Endothelial cell of umbilical vein (primary cell): ENCODE measurements around the gene LRG1. TPM values are rescaled to one million over a fixed set of nuclear protein-coding genes. Genes with fewer than 3 reads are reported as not detected.

Experiments used
- BruUV-seq: library from RNA; stranded (reverse); fragments of 400-500 nt; replicated peaks from 2 replicates; lab custom pipeline; 2021; lab: Mats Ljungman, UMichigan
- CTCF ChIA-PET: fragments of 300-600, 350-600 bp; sonication (Branson Sonifier 250); formaldehyde crosslinking; loops from one replicate; lab custom pipeline; 2021; ENCODE audit warnings: antibody characterized with exemption, inconsistent platforms; lab: Charles Lee
- POLR2A ChIA-PET: fragments of 300-600, 350-600 bp; sonication (Branson Sonifier 250); formaldehyde crosslinking; loops from one replicate; lab custom pipeline; 2021; ENCODE audit warnings: antibody characterized with exemption, inconsistent platforms; lab: Charles Lee
- DNase-seq: peaks from one replicate; pipeline ENCODE4 v3.0.0-alpha.2; 2011; ENCODE audit warnings: low read depth, low spot score
- FAIRE-seq: peaks from 2 replicates; lab custom pipeline; 2011; peaks lifted over from hg19 to GRCh38; lab: Jason Lieb, UNC
- H2AFZ ChIP-seq: 2 replicates; pipeline ENCODE4 v1.6.0; 2012; ENCODE audit warnings: low read depth, low read length, control low read depth, inconsistent platforms
- H3K27ac ChIP-seq: 2 replicates; pipeline ENCODE4 v1.5.1; 2011; ENCODE audit warnings: low read depth, mild to moderate bottlenecking, control low read depth, low read length, moderate library complexity; ENCODE audit not compliant: insufficient read depth
- H3K27me3 ChIP-seq, 2 experiments: 2 replicates each; pipeline versions ENCODE4 v1.6.0 to v1.6.1; 2011; ENCODE audit warnings: low read length in 2 of 2, mixed read lengths in 1 of 2; ENCODE audit not compliant: control insufficient read depth in 2 of 2, insufficient read depth in 2 of 2
- H3K36me3 ChIP-seq, 2 experiments: 2 replicates in 1 of 2; 3 replicates in 1 of 2; pipeline ENCODE4 v1.5.1; 2011; ENCODE audit warnings: low read length in 2 of 2, mild to moderate bottlenecking in 1 of 2, moderate library complexity in 1 of 2; ENCODE audit not compliant: control insufficient read depth in 2 of 2, insufficient read depth in 2 of 2; ENCODE audit errors: extremely low read depth in 1 of 2
- H3K4me1 ChIP-seq: 3 replicates; pipeline ENCODE4 v1.5.1; 2011; ENCODE audit warnings: mild to moderate bottlenecking, low read length; ENCODE audit not compliant: control insufficient read depth, insufficient read depth; ENCODE audit errors: extremely low read depth
- H3K4me2 ChIP-seq: 2 replicates; pipeline ENCODE4 v1.6.1; 2011; ENCODE audit warnings: low read length, control low read depth, mixed read lengths; ENCODE audit not compliant: insufficient read depth
- H3K4me3 ChIP-seq, 3 experiments: fragments of 200-600 bp in 1 of 3; sonication (generic), shearing (Covaris generic) in 1 of 3; replicated peaks in 1 of 3; 2 replicates each; pipeline ENCODE4 v1.5.1; 2011 to 2016; ENCODE audit warnings: control low read depth in 3 of 3, low read length in 3 of 3, mild to moderate bottlenecking in 2 of 3, inconsistent platforms in 1 of 3, low read depth in 1 of 3, moderate library complexity in 1 of 3; ENCODE audit not compliant: insufficient read depth in 1 of 3
- H3K79me2 ChIP-seq: 2 replicates; pipeline ENCODE4 v1.6.0; 2012; ENCODE audit warnings: low read length, inconsistent platforms; ENCODE audit not compliant: control insufficient read depth, insufficient read depth
- H3K9ac ChIP-seq: replicated peaks from 2 replicates; pipeline ENCODE3; 2011; ENCODE audit warnings: low read length, control low read depth; ENCODE audit not compliant: insufficient read depth; ENCODE audit errors: extremely low read depth
- H3K9me1 ChIP-seq: replicated peaks from 3 replicates; pipeline ENCODE4 v1.6.0; 2011; ENCODE audit warnings: mild to moderate bottlenecking, low read length; ENCODE audit not compliant: control insufficient read depth, insufficient read depth; ENCODE audit errors: extremely low read depth
- H3K9me3 ChIP-seq: replicated peaks from 2 replicates; pipeline ENCODE4 v1.5.1; 2012; ENCODE audit warnings: low read length, inconsistent platforms; ENCODE audit not compliant: control insufficient read depth, insufficient read depth
- H4K20me1 ChIP-seq: replicated peaks from 2 replicates; pipeline ENCODE3; 2011; ENCODE audit warnings: mild to moderate bottlenecking, low read length; ENCODE audit not compliant: control insufficient read depth, insufficient read depth; ENCODE audit errors: extremely low read depth
- EZH2 ChIP-seq: IDR thresholded peaks from 2 replicates; pipeline ENCODE4 v1.6.1; 2012; ENCODE audit warnings: borderline replicate concordance, low read depth, mild to moderate bottlenecking, moderate library complexity, low read length, inconsistent platforms; ENCODE audit not compliant: severe bottlenecking
- FOS ChIP-seq: IDR thresholded peaks from 2 replicates; pipeline ENCODE4 v1.6.1; 2011; ENCODE audit warnings: mild to moderate bottlenecking, low read length, moderate library complexity, borderline replicate concordance; ENCODE audit not compliant: insufficient read depth
- GATA2 ChIP-seq: IDR thresholded peaks from 2 replicates; pipeline ENCODE4 v1.7.0; 2011; ENCODE audit warnings: low read depth, mild to moderate bottlenecking, moderate library complexity, mixed read lengths, low read length; ENCODE audit not compliant: insufficient read length, insufficient read depth
- JUN ChIP-seq: IDR thresholded peaks from 2 replicates; pipeline ENCODE4 v1.6.1; 2011; ENCODE audit warnings: borderline replicate concordance, low read depth; ENCODE audit not compliant: insufficient read length, insufficient read depth
- MAX ChIP-seq: IDR thresholded peaks from 2 replicates; pipeline ENCODE4 v1.6.1; 2011; ENCODE audit not compliant: insufficient read depth, insufficient read length
- MYC ChIP-seq: IDR thresholded peaks from one replicate; pipeline ENCODE4 v1.6.1; 2011; ENCODE audit warnings: mild to moderate bottlenecking, low read depth, low read length
- POLR2A ChIP-seq: IDR thresholded peaks from 2 replicates; pipeline ENCODE4 v1.6.1; 2012; ENCODE audit warnings: low read depth, mild to moderate bottlenecking, control low read depth, low read length
- POLR2AphosphoS5 ChIP-seq: IDR thresholded peaks from 2 replicates; pipeline ENCODE4 v1.6.1; 2012; ENCODE audit warnings: low read depth, mild to moderate bottlenecking, control low read depth, low read length, moderate library complexity; ENCODE audit not compliant: insufficient read depth
- dilution Hi-C: fragments of 300-500 bp; cut with MboI; formaldehyde crosslinking; loops from one replicate; pipeline ENCODE4 v1.15.0; 2019; ENCODE audit warnings: low sequenced_read_pairs; ENCODE audit not compliant: extremely low pct_ligation_motif_present
- intact Hi-C: fragments of 100-400 bp; cut with micrococcal nuclease; formaldehyde crosslinking; loops from one replicate; pipeline ENCODE4 v1.10.0; 2022
- polyA plus RNA-seq, 4 experiments: library from polyadenylated mRNA; depleted of rRNA in 3 of 4; stranded (reverse) in 3 of 4; unstranded in 1 of 4; fragments of >200 nt; gene quantifications; 2 replicates each; pipeline versions ENCODE4 v1.2.1 to v1.2.3, GENCODE V29; 2011 to 2012; ENCODE audit warnings: missing spikeins in 1 of 4
- total RNA-seq: library from RNA; stranded (reverse); gene quantifications from 2 replicates; pipeline ENCODE4 v1.2.3, GENCODE V29; 2021
- TF ChIP-seq, protein P1 (sequence below), 2 donors: IDR thresholded peaks; 1 replicate in 1 of 2; 2 replicates in 1 of 2; pipeline ENCODE4 v1.5.1; 2011; ENCODE audit warnings: low read length in 2 of 2, mild to moderate bottlenecking in 2 of 2, moderate library complexity in 2 of 2, control low read depth in 1 of 2, inconsistent platforms in 1 of 2, low read depth in 1 of 2; ENCODE audit not compliant: insufficient read depth in 1 of 2; ENCODE audit errors: extremely low read depth in 1 of 2

The LRG1 gene
- total and polyA plus RNA-seq, 2 donors (not counting 3 experiments of a cell fraction or from before 2014, with no cell fraction given), result 0.21 to 0.31 TPM

GRCh38 chr19:4519172-4519496 lies 20.7 kb downstream of the LRG1 start:
- H3K4me3 ChIP-seq, result no peak overlapping the region
- H3K27me3 ChIP-seq, result no peaks in the 10 kb centered on the region
- TF ChIP-seq EZH2 (no peak), FOS (no peak), GATA2 (no peak), MYC (no peak), POLR2A (no peak), POLR2AphosphoS5 (no peak), MAX (no peak), JUN (no peak)
- TF ChIP-seq, protein P1, sequence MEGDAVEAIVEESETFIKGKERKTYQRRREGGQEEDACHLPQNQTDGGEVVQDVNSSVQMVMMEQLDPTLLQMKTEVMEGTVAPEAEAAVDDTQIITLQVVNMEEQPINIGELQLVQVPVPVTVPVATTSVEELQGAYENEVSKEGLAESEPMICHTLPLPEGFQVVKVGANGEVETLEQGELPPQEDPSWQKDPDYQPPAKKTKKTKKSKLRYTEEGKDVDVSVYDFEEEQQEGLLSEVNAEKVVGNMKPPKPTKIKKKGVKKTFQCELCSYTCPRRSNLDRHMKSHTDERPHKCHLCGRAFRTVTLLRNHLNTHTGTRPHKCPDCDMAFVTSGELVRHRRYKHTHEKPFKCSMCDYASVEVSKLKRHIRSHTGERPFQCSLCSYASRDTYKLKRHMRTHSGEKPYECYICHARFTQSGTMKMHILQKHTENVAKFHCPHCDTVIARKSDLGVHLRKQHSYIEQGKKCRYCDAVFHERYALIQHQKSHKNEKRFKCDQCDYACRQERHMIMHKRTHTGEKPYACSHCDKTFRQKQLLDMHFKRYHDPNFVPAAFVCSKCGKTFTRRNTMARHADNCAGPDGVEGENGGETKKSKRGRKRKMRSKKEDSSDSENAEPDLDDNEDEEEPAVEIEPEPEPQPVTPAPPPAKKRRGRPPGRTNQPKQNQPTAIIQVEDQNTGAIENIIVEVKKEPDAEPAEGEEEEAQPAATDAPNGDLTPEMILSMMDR (IDR thresholded peaks at IDR 0.05; ENCODE audit: extremely low read depth in 1 of 2, insufficient read depth in 1 of 2, low read depth in 1 of 2, low read length in 2 of 2), result no peak
- no peaks in the 10 kb centered on the region for H3K4me1 ChIP-seq
- DNase-seq, result no peak
- no peak overlapping the region for H3K9ac ChIP-seq
- BruUV-seq, result no TSS peak
- no peak overlapping the region for H3K4me2 ChIP-seq
- no peaks in the 10 kb centered on the region for H3K9me1 ChIP-seq
- CTCF ChIA-PET, result interaction anchor here (1.7 kb wide), 1 partner anchor 9 kb away, joined by 6 read pairs; no protein-coding TSS in a partner anchor
- no peaks in the 10 kb centered on the region for H3K79me2 ChIP-seq
- no peak overlapping the region for H2AFZ ChIP-seq
- dilution Hi-C loops, result no loop called here
- no peaks in the 10 kb centered on the region for H3K9me3 ChIP-seq
- no peaks in the 10 kb centered on the region for H3K36me3 ChIP-seq
- no peak for FAIRE-seq
- POLR2A ChIA-PET, result no interaction called here
- no peaks in the 10 kb centered on the region for H4K20me1 ChIP-seq
- intact Hi-C loops, result no loop called here
- no peak overlapping the region for H3K27ac ChIP-seq
